ENCODE measurements around the gene USP44. TPM values are rescaled to one million over a fixed set of nuclear protein-coding genes. Genes with fewer than 3 reads are reported as not detected.

USP44 gene
- total RNA-seq, 2 donors from 2014 or later: 0.22 to 0.80 TPM

DNA sequence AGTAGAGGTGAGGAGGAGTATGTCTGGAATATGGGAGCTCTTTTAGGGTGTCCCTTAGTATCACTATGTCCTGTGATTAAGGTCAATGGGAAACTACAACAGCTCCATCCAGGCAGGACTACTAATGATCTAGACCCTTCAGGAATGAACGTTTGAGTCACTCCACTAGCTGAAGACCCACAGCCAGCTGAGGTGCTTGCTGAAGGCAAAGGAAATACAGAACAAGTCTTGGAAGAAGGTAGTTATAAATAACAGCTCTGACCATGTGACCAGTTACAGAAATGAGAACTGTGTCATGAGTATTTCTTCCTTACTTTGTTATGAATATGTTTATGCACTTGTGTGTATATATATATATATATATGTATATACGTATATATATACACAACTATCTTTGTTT is 40.5 kb upstream of the USP44 start:
- intact Hi-C loops (cut with DNase I): no loop called here
- Histone ChIP-seq H3K9me3 (no peaks in the 10 kb centered on the region), H3K4me1 (no peaks in the 10 kb centered on the region), H3K27ac (no peak overlapping the region), H3K4me3 (no peak overlapping the region), H3K36me3 (no peaks in the 10 kb centered on the region), H3K9ac (ENCODE audit: low read depth in 2 of 2, low read length in 2 of 2) (no peak overlapping the region), H3K27me3 (no peaks in the 10 kb centered on the region)
- TF ChIP-seq, protein P1, sequence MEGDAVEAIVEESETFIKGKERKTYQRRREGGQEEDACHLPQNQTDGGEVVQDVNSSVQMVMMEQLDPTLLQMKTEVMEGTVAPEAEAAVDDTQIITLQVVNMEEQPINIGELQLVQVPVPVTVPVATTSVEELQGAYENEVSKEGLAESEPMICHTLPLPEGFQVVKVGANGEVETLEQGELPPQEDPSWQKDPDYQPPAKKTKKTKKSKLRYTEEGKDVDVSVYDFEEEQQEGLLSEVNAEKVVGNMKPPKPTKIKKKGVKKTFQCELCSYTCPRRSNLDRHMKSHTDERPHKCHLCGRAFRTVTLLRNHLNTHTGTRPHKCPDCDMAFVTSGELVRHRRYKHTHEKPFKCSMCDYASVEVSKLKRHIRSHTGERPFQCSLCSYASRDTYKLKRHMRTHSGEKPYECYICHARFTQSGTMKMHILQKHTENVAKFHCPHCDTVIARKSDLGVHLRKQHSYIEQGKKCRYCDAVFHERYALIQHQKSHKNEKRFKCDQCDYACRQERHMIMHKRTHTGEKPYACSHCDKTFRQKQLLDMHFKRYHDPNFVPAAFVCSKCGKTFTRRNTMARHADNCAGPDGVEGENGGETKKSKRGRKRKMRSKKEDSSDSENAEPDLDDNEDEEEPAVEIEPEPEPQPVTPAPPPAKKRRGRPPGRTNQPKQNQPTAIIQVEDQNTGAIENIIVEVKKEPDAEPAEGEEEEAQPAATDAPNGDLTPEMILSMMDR (IDR thresholded peaks at IDR 0.05): no peak
- DNase-seq: no peak

- no peak overlapping the region for H3K4me3 ChIP-seq
- no peaks in the 10 kb centered on the region for H3K27me3 ChIP-seq
- no peaks in the 10 kb centered on the region for H3K9me3 ChIP-seq
- H3K9ac ChIP-seq (ENCODE audit: low read depth in 2 of 2, low read length in 2 of 2): no peak overlapping the region
- intact Hi-C loops (cut with DNase I): no loop called here
- H3K4me1 ChIP-seq: no peaks in the 10 kb centered on the region
- DNase-seq: no peak
- H3K36me3 ChIP-seq: no peaks in the 10 kb centered on the region
- H3K27ac ChIP-seq: no peak overlapping the region
- TF ChIP-seq, protein P1 (IDR thresholded peaks at IDR 0.05): no peak
These were observed 39.5 kb upstream of the USP44 start for GRCh38 chr12:95590775-95591174.

GRCh38 chr12:95583933-95584332 is 32.7 kb upstream of the USP44 start:
- no peak overlapping the region for H3K27ac ChIP-seq
- DNase-seq: no peak
- intact Hi-C loops (cut with DNase I): loop anchor here (5.0 kb wide), 1 partner anchor 233 kb away; no protein-coding TSS in a partner anchor
- H3K27me3 ChIP-seq: no peaks in the 10 kb centered on the region
- H3K9me3 ChIP-seq: no peaks in the 10 kb centered on the region
- no peak overlapping the region for H3K9ac ChIP-seq (ENCODE audit: low read depth in 2 of 2, low read length in 2 of 2)
- TF ChIP-seq, protein P1 (IDR thresholded peaks at IDR 0.05): no peak
- H3K4me3 ChIP-seq: no peak overlapping the region
- no peaks in the 10 kb centered on the region for H3K36me3 ChIP-seq
- no peaks in the 10 kb centered on the region for H3K4me1 ChIP-seq

DNA sequence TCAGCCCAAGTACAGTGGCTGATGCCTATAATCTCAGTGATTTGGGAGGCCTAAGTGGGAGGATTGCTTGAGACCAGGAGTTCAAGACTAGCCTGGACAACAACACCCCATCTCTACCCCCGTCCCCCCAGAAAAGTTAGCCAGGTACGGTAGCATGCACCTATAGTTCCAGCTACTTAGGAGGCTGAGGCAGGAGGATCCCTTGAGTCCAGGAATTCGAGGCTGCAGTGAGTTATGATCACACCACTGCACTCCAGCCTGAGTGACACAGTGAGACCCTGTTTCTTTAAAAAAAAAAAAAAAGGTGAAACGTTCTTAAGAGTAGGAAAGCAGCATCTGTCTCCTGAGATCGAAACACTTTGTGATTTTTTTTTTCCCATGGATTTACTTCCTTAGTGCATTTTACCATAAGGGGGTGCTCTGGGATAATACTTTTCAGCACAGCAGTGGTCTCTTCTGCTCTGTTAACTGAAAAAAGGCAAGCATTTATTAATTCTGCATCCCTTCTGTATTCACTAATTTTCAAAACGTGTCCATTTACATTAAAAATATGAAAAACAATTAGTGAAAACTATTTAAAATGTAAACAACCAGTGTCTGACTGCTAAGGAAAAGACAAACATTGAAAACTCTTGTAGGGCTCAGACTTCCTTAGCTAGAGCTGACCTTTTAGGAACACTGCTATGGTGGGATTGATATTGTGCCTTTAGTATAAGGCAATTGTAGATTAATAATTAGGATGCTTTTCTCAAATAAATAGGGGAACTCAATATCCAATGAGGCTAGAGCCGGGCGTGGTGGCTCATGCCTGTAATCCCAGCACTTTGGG is 31.2 kb upstream of the USP44 start:
- Histone ChIP-seq H3K27me3 (no peaks in the 10 kb centered on the region), H3K27ac (no peak overlapping the region), H3K4me1 (no peaks in the 10 kb centered on the region), H3K36me3 (no peaks in the 10 kb centered on the region), H3K9ac (ENCODE audit: low read depth in 2 of 2, low read length in 2 of 2) (no peak overlapping the region), H3K9me3 (no peaks in the 10 kb centered on the region), H3K4me3 (no peak overlapping the region)
- no peak for DNase-seq
- TF ChIP-seq, protein P1 (IDR thresholded peaks at IDR 0.05): no peak
- intact Hi-C loops (cut with DNase I): loop anchor here (5.0 kb wide), 1 partner anchor 235 kb away; no protein-coding TSS in a partner anchor

- no peaks in the 10 kb centered on the region for H3K36me3 ChIP-seq
- TF ChIP-seq, protein P1 (IDR thresholded peaks at IDR 0.05): no peak
- H3K9me3 ChIP-seq: no peaks in the 10 kb centered on the region
- DNase-seq: no peak
- intact Hi-C loops (cut with DNase I): no loop called here
- H3K27me3 ChIP-seq: no peaks in the 10 kb centered on the region
- H3K4me1 ChIP-seq: no peaks in the 10 kb centered on the region
- H3K27ac ChIP-seq: no peak overlapping the region
- H3K4me3 ChIP-seq: no peak overlapping the region
- H3K9ac ChIP-seq (ENCODE audit: low read depth in 2 of 2, low read length in 2 of 2): no peak overlapping the region
These were observed 26.5 kb upstream of the USP44 start for GRCh38 chr12:95577820-95578219.
